HepG2 (cell line): ENCODE measurements around the gene ATP2B2. TPM values are rescaled to one million over a fixed set of nuclear protein-coding genes. Genes with fewer than 3 reads are reported as not detected.

Experiments used
- HNF4G ChIP-seq, 2 experiments: sonication (generic) in 1 of 2; formaldehyde crosslinking in 1 of 2; IDR thresholded peaks; 2 replicates each; pipeline versions ENCODE4 v1.4.0 to v1.6.1; 2011 to 2020; ENCODE audit warnings: borderline replicate concordance in 2 of 2, low read depth in 2 of 2, mild to moderate bottlenecking in 2 of 2, low read length in 1 of 2, missing genetic modification reagents in 1 of 2, moderate library complexity in 1 of 2
- KAT8 ChIP-seq: IDR thresholded peaks from 2 replicates; pipeline ENCODE4 v1.6.1; 2016; ENCODE audit warnings: missing genetic modification reagents, missing compliant biosample characterization
- KDM3A ChIP-seq: IDR thresholded peaks from 2 replicates; pipeline ENCODE4 v1.6.1; 2018; ENCODE audit warnings: low read depth, missing compliant biosample characterization
- KLF6 ChIP-seq: IDR thresholded peaks from 2 replicates; pipeline ENCODE4 v1.8.0; 2016; ENCODE audit warnings: missing biosample characterization, missing genetic modification reagents
- MEF2D ChIP-seq: sonication (generic); formaldehyde crosslinking; IDR thresholded peaks from 2 replicates; pipeline ENCODE4 v1.5.1; 2020; ENCODE audit warnings: mild to moderate bottlenecking, missing genetic modification reagents
- NAIF1 ChIP-seq: sonication (generic); formaldehyde crosslinking; IDR thresholded peaks from 2 replicates; pipeline ENCODE4 v1.5.0; 2020; ENCODE audit warnings: mild to moderate bottlenecking, missing genetic modification reagents, borderline replicate concordance
- NFIB ChIP-seq: sonication (generic); formaldehyde crosslinking; IDR thresholded peaks from 2 replicates; pipeline ENCODE4 v1.9.0; 2021; ENCODE audit warnings: missing genetic modification reagents, mild to moderate bottlenecking, borderline replicate concordance
- PHF21A ChIP-seq: sonication (generic); formaldehyde crosslinking; IDR thresholded peaks from 2 replicates; pipeline ENCODE4 v1.5.0; 2020; ENCODE audit warnings: mild to moderate bottlenecking, missing genetic modification reagents
- SALL1 ChIP-seq: sonication (generic); formaldehyde crosslinking; IDR thresholded peaks from 2 replicates; pipeline ENCODE4 v1.8.0; 2022; ENCODE audit warnings: mild to moderate bottlenecking, missing genetic modification reagents
- SAP130 ChIP-seq: IDR thresholded peaks from 2 replicates; pipeline ENCODE4 v1.6.1; 2016; ENCODE audit warnings: low read depth
- SATB2 ChIP-seq: sonication (generic); formaldehyde crosslinking; IDR thresholded peaks from 2 replicates; pipeline ENCODE4 v1.5.0; 2020; ENCODE audit warnings: missing genetic modification reagents
- SCMH1 ChIP-seq: sonication (generic); formaldehyde crosslinking; IDR thresholded peaks from 2 replicates; pipeline ENCODE4 v1.9.0; 2021; ENCODE audit warnings: missing genetic modification reagents, mild to moderate bottlenecking, borderline replicate concordance
- SKI ChIP-seq: fragments of 450-650 bp; IDR thresholded peaks from one replicate; pipeline ENCODE4 v1.6.1; 2018; ENCODE audit warnings: mild to moderate bottlenecking; ENCODE audit not compliant: partially characterized antibody
- TSC22D2 ChIP-seq: sonication (generic); formaldehyde crosslinking; IDR thresholded peaks from 2 replicates; pipeline ENCODE4 v1.5.1; 2020; ENCODE audit warnings: missing genetic modification reagents, mild to moderate bottlenecking, borderline replicate concordance
- ZBTB7B ChIP-seq: sonication (generic); formaldehyde crosslinking; IDR thresholded peaks from 2 replicates; pipeline ENCODE4 v1.4.0; 2020; ENCODE audit warnings: missing genetic modification reagents
- ZFP41 ChIP-seq: sonication (generic); formaldehyde crosslinking; IDR thresholded peaks from 2 replicates; pipeline ENCODE4 v1.4.0; 2020; ENCODE audit warnings: mild to moderate bottlenecking, missing genetic modification reagents, borderline replicate concordance
- ZNF337 ChIP-seq: sonication (generic); formaldehyde crosslinking; IDR thresholded peaks from 2 replicates; pipeline ENCODE4 v1.5.1; 2020; ENCODE audit warnings: missing genetic modification reagents, low read depth, mild to moderate bottlenecking, borderline replicate concordance
- ZNF619 ChIP-seq: sonication (generic); formaldehyde crosslinking; IDR thresholded peaks from 2 replicates; pipeline ENCODE4 v1.4.0; 2020; ENCODE audit warnings: mild to moderate bottlenecking, missing genetic modification reagents
- ZNF747 ChIP-seq: sonication (generic); formaldehyde crosslinking; IDR thresholded peaks from 2 replicates; pipeline ENCODE4 v1.8.1; 2023; ENCODE audit warnings: missing genetic modification reagents, mild to moderate bottlenecking, borderline replicate concordance
- ZNF839 ChIP-seq: sonication (generic); formaldehyde crosslinking; IDR thresholded peaks from 2 replicates; pipeline ENCODE4 v1.4.0; 2020; ENCODE audit warnings: missing genetic modification reagents, mild to moderate bottlenecking, borderline replicate concordance
- polyA plus RNA-seq, 8 experiments: library from polyadenylated mRNA; depleted of rRNA in 3 of 8; stranded (reverse) in 7 of 8; unstranded in 1 of 8; fragments of >200 nt; fragmentation: Illumina TruSeq in 4 of 8; extraction: Trizol in 4 of 8; gene quantifications; 2 replicates each; pipeline versions ENCODE4 v1.2.1 to v1.2.3, GENCODE V29; 2011 to 2016; ENCODE audit warnings: low read depth in 4 of 8, missing spikeins in 1 of 8, mixed read lengths in 1 of 8; ENCODE audit not compliant: insufficient read depth in 1 of 8
- total RNA-seq, 5 experiments: library from RNA; depleted of rRNA; stranded (reverse); fragments of >200 nt; fragmentation: Illumina TruSeq; extraction: Trizol; gene quantifications; 2 replicates each; pipeline ENCODE4 v1.2.3, GENCODE V29; 2016; ENCODE audit warnings: low read depth in 1 of 5
- TF ChIP-seq, protein P1 (sequence below): sonication (generic); formaldehyde crosslinking; IDR thresholded peaks from 2 replicates; pipeline ENCODE4 v1.9.0; 2022; ENCODE audit warnings: low read depth, missing genetic modification reagents
- TF ChIP-seq, protein P2 (sequence below): sonication (generic); formaldehyde crosslinking; IDR thresholded peaks from 2 replicates; pipeline ENCODE4 v1.5.0; 2020; ENCODE audit warnings: missing genetic modification reagents
- TF ChIP-seq, protein P3 (sequence below): sonication (generic); formaldehyde crosslinking; IDR thresholded peaks from 2 replicates; pipeline ENCODE4 v1.4.0; 2020; ENCODE audit warnings: mild to moderate bottlenecking, missing genetic modification reagents
- TF ChIP-seq, protein P4 (sequence below): sonication (generic); formaldehyde crosslinking; IDR thresholded peaks from 2 replicates; pipeline ENCODE4 v1.4.0; 2020; ENCODE audit warnings: missing genetic modification reagents

ATP2B2 gene
- total and polyA plus RNA-seq, 2 of the 13 experiments (the other 11 are each of a cell fraction or from before 2014, with no cell fraction given): 1.5 to 2.3 TPM

DNA sequence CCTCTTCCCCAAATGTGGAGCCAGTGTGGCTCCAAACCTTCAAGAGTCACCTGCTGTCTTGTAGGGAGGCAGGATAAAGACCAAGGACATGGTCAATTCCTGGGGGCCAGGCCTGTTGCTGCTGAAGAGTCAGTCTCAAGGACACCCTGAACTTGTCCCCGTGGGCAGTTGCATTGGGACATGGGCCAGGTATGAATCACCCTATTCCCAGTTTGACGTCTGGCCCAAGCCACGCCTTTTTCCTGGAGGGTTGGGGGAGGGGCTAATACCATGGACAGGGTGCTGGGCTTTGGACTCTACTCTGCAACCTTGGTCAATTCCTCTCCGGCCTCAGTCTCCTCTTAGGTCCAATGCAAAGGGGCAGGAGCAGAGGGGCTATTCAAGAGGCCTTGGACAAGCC lies 10.4 kb downstream of the ATP2B2 start (continued):
- TF ChIP-seq, protein P1, sequence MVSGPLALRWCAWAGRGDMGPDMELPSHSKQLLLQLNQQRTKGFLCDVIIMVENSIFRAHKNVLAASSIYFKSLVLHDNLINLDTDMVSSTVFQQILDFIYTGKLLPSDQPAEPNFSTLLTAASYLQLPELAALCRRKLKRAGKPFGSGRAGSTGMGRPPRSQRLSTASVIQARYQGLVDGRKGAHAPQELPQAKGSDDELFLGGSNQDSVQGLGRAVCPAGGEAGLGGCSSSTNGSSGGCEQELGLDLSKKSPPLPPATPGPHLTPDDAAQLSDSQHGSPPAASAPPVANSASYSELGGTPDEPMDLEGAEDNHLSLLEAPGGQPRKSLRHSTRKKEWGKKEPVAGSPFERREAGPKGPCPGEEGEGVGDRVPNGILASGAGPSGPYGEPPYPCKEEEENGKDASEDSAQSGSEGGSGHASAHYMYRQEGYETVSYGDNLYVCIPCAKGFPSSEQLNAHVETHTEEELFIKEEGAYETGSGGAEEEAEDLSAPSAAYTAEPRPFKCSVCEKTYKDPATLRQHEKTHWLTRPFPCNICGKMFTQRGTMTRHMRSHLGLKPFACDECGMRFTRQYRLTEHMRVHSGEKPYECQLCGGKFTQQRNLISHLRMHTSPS (CRISPR knock-in tag): 0 out of 2 replicates have a peak, but pooled peaks have one; percentile 15
- TF ChIP-seq, protein P2, sequence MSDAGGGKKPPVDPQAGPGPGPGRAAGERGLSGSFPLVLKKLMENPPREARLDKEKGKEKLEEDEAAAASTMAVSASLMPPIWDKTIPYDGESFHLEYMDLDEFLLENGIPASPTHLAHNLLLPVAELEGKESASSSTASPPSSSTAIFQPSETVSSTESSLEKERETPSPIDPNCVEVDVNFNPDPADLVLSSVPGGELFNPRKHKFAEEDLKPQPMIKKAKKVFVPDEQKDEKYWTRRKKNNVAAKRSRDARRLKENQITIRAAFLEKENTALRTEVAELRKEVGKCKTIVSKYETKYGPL: no peak
- no peak for TF ChIP-seq SCMH1 (CRISPR knock-in tag)
- TF ChIP-seq NFIB (CRISPR knock-in tag): no peak
- no peak for TF ChIP-seq PHF21A (CRISPR knock-in tag)
- no peak for TF ChIP-seq SATB2
- no peak for TF ChIP-seq ZNF619
- no peak for TF ChIP-seq KLF6 (CRISPR knock-in tag)
- TF ChIP-seq TSC22D2 (CRISPR knock-in tag): no peak
- no peak for TF ChIP-seq NAIF1 (CRISPR knock-in tag)
- no peak for TF ChIP-seq ZNF747
- peak; percentile 69; the same call in 1 of the 2 replicates for TF ChIP-seq KDM3A (CRISPR knock-in tag)
- TF ChIP-seq ZNF337 (CRISPR knock-in tag): no peak
- peak; percentile 65; the same call in 1 of the 2 replicates for TF ChIP-seq SALL1 (CRISPR knock-in tag)
- TF ChIP-seq, protein P3, sequence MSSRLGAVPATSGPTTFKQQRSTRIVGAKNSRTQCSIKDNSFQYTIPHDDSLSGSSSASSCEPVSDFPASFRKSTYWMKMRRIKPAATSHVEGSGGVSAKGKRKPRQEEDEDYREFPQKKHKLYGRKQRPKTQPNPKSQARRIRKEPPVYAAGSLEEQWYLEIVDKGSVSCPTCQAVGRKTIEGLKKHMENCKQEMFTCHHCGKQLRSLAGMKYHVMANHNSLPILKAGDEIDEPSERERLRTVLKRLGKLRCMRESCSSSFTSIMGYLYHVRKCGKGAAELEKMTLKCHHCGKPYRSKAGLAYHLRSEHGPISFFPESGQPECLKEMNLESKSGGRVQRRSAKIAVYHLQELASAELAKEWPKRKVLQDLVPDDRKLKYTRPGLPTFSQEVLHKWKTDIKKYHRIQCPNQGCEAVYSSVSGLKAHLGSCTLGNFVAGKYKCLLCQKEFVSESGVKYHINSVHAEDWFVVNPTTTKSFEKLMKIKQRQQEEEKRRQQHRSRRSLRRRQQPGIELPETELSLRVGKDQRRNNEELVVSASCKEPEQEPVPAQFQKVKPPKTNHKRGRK (CRISPR knock-in tag): no peak
- TF ChIP-seq ZBTB7B (CRISPR knock-in tag): no peak
- peak; percentile 35; the same call in 1 of the 2 replicates for TF ChIP-seq HNF4G (IDR thresholded peaks at IDR 0.05; ENCODE audit: borderline replicate concordance, low read depth, low read length)
- peak; percentile 64; the same call in 1 of the 2 replicates for TF ChIP-seq HNF4G (CRISPR knock-in tag; IDR thresholded peaks at IDR 0.05; ENCODE audit: borderline replicate concordance, low read depth)
- TF ChIP-seq SKI: peak; percentile 89
- no peak for TF ChIP-seq KAT8 (CRISPR knock-in tag)
- peak; percentile 74; the same call in 1 of the 2 replicates for TF ChIP-seq MEF2D (CRISPR knock-in tag)
- TF ChIP-seq ZFP41: no peak
- TF ChIP-seq SAP130 (CRISPR knock-in tag): peak; percentile 64
- TF ChIP-seq, protein P4, sequence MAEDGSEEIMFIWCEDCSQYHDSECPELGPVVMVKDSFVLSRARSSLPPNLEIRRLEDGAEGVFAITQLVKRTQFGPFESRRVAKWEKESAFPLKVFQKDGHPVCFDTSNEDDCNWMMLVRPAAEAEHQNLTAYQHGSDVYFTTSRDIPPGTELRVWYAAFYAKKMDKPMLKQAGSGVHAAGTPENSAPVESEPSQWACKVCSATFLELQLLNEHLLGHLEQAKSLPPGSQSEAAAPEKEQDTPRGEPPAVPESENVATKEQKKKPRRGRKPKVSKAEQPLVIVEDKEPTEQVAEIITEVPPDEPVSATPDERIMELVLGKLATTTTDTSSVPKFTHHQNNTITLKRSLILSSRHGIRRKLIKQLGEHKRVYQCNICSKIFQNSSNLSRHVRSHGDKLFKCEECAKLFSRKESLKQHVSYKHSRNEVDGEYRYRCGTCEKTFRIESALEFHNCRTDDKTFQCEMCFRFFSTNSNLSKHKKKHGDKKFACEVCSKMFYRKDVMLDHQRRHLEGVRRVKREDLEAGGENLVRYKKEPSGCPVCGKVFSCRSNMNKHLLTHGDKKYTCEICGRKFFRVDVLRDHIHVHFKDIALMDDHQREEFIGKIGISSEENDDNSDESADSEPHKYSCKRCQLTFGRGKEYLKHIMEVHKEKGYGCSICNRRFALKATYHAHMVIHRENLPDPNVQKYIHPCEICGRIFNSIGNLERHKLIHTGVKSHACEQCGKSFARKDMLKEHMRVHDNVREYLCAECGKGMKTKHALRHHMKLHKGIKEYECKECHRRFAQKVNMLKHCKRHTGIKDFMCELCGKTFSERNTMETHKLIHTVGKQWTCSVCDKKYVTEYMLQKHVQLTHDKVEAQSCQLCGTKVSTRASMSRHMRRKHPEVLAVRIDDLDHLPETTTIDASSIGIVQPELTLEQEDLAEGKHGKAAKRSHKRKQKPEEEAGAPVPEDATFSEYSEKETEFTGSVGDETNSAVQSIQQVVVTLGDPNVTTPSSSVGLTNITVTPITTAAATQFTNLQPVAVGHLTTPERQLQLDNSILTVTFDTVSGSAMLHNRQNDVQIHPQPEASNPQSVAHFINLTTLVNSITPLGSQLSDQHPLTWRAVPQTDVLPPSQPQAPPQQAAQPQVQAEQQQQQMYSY (CRISPR knock-in tag): no peak
- no peak for TF ChIP-seq ZNF839
